Measurements from ENCODE around the gene CPAMD8. TPM values are rescaled to one million over a fixed set of nuclear protein-coding genes. Genes with fewer than 3 reads are reported as not detected.

The CPAMD8 gene
- polyA plus RNA-seq, 1 experiment: 0.38 TPM

DNA sequence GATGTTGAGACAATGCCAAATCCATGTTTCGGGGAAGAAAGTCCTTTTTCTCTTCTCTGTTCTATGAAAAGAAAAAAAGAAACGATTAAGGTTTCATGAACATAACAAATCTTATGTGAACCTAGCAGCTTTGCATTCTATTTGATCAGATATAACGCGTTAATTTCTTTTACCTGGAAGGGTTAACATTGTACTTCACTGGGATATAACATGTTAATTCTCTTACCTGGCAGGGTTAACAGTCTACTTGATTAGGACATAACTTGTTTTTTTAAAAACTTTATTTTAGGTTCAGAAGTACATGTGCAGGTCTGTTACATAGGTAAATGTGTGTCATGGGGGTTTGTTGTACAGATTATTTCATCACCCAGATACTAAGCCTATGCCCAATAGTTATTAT is 68.8 kb downstream of the CPAMD8 start:
- H3K9me3 ChIP-seq (ENCODE audit: control insufficient read depth, insufficient read depth, low read length): no peaks in the 10 kb centered on the region
- ChIA-PET CTCF (no interaction called here), POLR2A (no interaction called here)
- DNase-seq (ENCODE audit: low read depth, low spot score): no peak
- no peak overlapping the region for H3K27ac ChIP-seq (ENCODE audit: low read depth, low read length)
- H3K27me3 ChIP-seq (ENCODE audit: control insufficient read depth, insufficient read depth, low read length): peaks cover 2% of the 10 kb centered on the region
- H3K4me3 ChIP-seq (ENCODE audit: low read depth, low read length): no peak overlapping the region
- TF ChIP-seq, protein P1, sequence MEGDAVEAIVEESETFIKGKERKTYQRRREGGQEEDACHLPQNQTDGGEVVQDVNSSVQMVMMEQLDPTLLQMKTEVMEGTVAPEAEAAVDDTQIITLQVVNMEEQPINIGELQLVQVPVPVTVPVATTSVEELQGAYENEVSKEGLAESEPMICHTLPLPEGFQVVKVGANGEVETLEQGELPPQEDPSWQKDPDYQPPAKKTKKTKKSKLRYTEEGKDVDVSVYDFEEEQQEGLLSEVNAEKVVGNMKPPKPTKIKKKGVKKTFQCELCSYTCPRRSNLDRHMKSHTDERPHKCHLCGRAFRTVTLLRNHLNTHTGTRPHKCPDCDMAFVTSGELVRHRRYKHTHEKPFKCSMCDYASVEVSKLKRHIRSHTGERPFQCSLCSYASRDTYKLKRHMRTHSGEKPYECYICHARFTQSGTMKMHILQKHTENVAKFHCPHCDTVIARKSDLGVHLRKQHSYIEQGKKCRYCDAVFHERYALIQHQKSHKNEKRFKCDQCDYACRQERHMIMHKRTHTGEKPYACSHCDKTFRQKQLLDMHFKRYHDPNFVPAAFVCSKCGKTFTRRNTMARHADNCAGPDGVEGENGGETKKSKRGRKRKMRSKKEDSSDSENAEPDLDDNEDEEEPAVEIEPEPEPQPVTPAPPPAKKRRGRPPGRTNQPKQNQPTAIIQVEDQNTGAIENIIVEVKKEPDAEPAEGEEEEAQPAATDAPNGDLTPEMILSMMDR (IDR thresholded peaks at IDR 0.05; ENCODE audit: low read depth, low read length): no peak

DNA sequence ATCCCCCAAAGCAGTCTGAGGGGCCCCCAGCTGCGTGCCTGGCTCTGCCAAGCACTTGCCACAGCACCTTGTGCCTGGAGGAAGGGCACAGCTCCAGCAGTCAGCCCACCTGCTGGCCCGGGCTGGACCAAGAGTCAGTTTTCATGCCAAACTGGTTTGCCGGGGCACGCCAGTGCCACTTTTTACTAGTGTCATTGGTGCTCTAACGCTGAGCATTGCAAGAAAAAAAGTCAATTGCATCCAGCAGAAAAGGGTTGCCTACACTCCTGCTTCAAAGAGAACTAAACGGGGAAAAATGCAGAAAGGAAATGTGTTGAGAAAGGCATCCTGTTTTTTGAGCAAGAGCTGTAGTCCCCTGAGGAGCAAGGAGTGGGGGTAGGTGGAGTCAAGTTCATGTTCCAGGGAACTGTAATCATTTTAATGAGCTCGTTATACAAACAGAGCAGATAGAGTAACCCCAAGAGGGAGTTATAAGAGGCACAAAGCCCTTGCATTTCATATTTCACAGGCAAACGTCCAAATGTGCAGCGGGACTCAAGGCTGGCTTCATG is 69.4 kb downstream of the CPAMD8 start:
- Histone ChIP-seq H3K27ac (ENCODE audit: low read depth, low read length) (no peak overlapping the region), H3K27me3 (ENCODE audit: control insufficient read depth, insufficient read depth, low read length) (peaks cover 2% of the 10 kb centered on the region), H3K9me3 (ENCODE audit: control insufficient read depth, insufficient read depth, low read length) (no peaks in the 10 kb centered on the region), H3K4me3 (ENCODE audit: low read depth, low read length) (no peak overlapping the region)
- TF ChIP-seq, protein P1 (IDR thresholded peaks at IDR 0.05; ENCODE audit: low read depth, low read length): no peak
- ChIA-PET POLR2A (no interaction called here), CTCF (no interaction called here)
- no peak for DNase-seq (ENCODE audit: low read depth, low spot score)

DNA sequence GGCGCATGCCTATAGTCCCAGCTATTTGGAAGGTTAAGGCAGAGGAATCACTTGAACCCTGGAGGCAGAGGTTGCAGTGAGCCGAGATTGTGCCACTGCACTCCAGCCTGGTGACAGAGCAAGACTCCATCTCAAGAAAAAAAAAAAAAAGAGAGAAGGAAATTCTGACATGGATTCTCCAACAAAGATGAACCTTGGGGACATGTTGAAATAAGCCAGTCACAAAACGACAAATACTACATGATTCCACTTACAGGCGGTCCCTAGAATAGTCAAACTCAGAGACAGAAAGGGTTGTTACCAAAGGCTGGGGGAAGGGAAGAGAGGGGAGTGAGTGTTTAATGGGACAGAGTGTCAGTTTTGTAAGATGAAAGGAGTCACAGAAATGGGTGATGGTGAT is 71.4 kb downstream of the CPAMD8 start:
- ChIA-PET POLR2A (no interaction called here), CTCF (no interaction called here)
- TF ChIP-seq, protein P1 (IDR thresholded peaks at IDR 0.05; ENCODE audit: low read depth, low read length): no peak
- DNase-seq (ENCODE audit: low read depth, low spot score): no peak
- H3K27ac ChIP-seq (ENCODE audit: low read depth, low read length): no peak overlapping the region
- no peak overlapping the region for H3K4me3 ChIP-seq (ENCODE audit: low read depth, low read length)
- H3K9me3 ChIP-seq (ENCODE audit: control insufficient read depth, insufficient read depth, low read length): no peaks in the 10 kb centered on the region
- peaks cover 2% of the 10 kb centered on the region for H3K27me3 ChIP-seq (ENCODE audit: control insufficient read depth, insufficient read depth, low read length)

DNA sequence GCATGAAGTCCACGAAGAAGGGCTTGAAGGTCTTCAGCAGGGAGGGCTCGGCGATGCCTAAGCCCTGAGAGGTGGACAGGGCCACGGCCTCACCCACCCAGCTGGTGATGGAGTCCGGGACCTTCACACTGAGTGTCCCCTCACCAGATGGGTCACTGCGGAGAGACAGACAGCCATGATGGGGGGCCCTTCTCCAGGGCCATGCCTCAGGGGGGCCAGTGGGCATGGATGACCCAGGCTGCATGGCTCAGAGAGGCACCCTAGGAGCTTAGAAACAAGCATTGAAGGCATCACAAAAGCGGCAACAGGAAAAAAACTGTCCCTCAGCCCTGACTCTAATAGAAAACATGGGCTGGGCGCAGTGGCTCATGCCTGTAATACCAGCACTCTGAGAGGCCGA is 74.6 kb downstream of the CPAMD8 start:
- no peak for DNase-seq (ENCODE audit: low read depth, low spot score)
- no peaks in the 10 kb centered on the region for H3K27me3 ChIP-seq (ENCODE audit: control insufficient read depth, insufficient read depth, low read length)
- ChIA-PET CTCF (no interaction called here), POLR2A (no interaction called here)
- peaks cover 2% of the 10 kb centered on the region for H3K9me3 ChIP-seq (ENCODE audit: control insufficient read depth, insufficient read depth, low read length)
- H3K4me3 ChIP-seq (ENCODE audit: low read depth, low read length): no peak overlapping the region
- TF ChIP-seq, protein P1 (IDR thresholded peaks at IDR 0.05; ENCODE audit: low read depth, low read length): no peak
- no peak overlapping the region for H3K27ac ChIP-seq (ENCODE audit: low read depth, low read length)

DNA sequence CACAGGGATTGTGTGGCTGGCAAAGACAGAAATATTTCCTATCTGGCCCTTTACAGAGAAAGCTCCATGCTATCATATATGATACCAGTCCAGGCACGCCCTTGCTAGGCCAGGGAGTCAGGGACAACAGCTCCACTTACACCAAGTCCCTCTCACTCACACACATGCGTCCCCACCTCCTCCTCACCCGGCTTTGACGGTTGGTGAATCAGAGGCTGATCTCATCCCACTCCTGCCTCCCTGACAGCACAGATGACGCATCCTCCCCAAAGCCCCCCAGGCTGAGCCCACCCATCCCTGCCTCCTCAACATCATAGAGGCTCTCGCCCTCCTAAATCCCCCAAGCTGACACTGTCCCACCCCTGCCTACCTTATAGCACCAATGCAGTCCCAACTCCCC is 75.1 kb downstream of the CPAMD8 start:
- H3K27ac ChIP-seq (ENCODE audit: low read depth, low read length): no peak overlapping the region
- H3K4me3 ChIP-seq (ENCODE audit: low read depth, low read length): no peak overlapping the region
- no peak for DNase-seq (ENCODE audit: low read depth, low spot score)
- TF ChIP-seq, protein P1 (IDR thresholded peaks at IDR 0.05; ENCODE audit: low read depth, low read length): no peak
- ChIA-PET POLR2A (no interaction called here), CTCF (no interaction called here)
- H3K9me3 ChIP-seq (ENCODE audit: control insufficient read depth, insufficient read depth, low read length): peaks cover 7% of the 10 kb centered on the region
- no peaks in the 10 kb centered on the region for H3K27me3 ChIP-seq (ENCODE audit: control insufficient read depth, insufficient read depth, low read length)

All from AG04450 (cell line).